Karpas-422 (cell line): Measurements from ENCODE around the gene CARD19. TPM values are rescaled to one million over a fixed set of nuclear protein-coding genes. Genes with fewer than 3 reads are reported as not detected.

Experiments used
- DNase-seq: peaks from one replicate; pipeline ENCODE4 v3.0.0-alpha.2; 2015
- H2AFZ ChIP-seq: fragments of 200-600 bp; sonication (generic); 2 replicates; pipeline ENCODE4 v1.6.1; 2014; ENCODE audit warnings: antibody characterized with exemption, low read length, mixed read lengths
- H3K27ac ChIP-seq: fragments of 200-600 bp; sonication (generic); 2 replicates; pipeline ENCODE4 v1.5.1; 2014; ENCODE audit warnings: mild to moderate bottlenecking, low read length, moderate library complexity
- H3K27me3 ChIP-seq: fragments of 200-600 bp; sonication (generic); 2 replicates; pipeline ENCODE4 v1.6.1; 2014; ENCODE audit warnings: low read length, mixed read lengths
- H3K36me3 ChIP-seq: fragments of 200-600 bp; sonication (generic); 2 replicates; pipeline ENCODE4 v1.6.1; 2014; ENCODE audit warnings: low read length, mixed read lengths; ENCODE audit not compliant: insufficient read depth
- H3K4me1 ChIP-seq: fragments of 200-600 bp; sonication (generic); 2 replicates; pipeline ENCODE4 v1.6.1; 2014; ENCODE audit warnings: mild to moderate bottlenecking, low read length, mixed read lengths
- H3K4me2 ChIP-seq: fragments of 200-600 bp; sonication (generic); 2 replicates; pipeline ENCODE4 v1.6.1; 2014; ENCODE audit warnings: low read length, low read depth, mild to moderate bottlenecking; ENCODE audit not compliant: poor library complexity, severe bottlenecking
- H3K4me3 ChIP-seq: fragments of 200-600 bp; sonication (generic); 2 replicates; pipeline ENCODE4 v1.5.1; 2014; ENCODE audit warnings: mild to moderate bottlenecking, antibody characterized with exemption, low read length, mixed read lengths
- H3K79me2 ChIP-seq: fragments of 200-600 bp; sonication (generic); 2 replicates; pipeline ENCODE4 v1.6.1; 2014; ENCODE audit warnings: mild to moderate bottlenecking, low read length, mixed read lengths
- H3K9ac ChIP-seq: fragments of 200-600 bp; sonication (generic); 2 replicates; pipeline ENCODE4 v1.6.0; 2014; ENCODE audit warnings: low read length
- H3K9me2 ChIP-seq: fragments of 200-600 bp; sonication (generic), shearing (Covaris generic); replicated peaks from 2 replicates; pipeline ENCODE4 v1.6.0; 2014; ENCODE audit warnings: mild to moderate bottlenecking, low read length, moderate library complexity; ENCODE audit not compliant: insufficient read depth
- H3K9me3 ChIP-seq: fragments of 300-700, 200-600 bp; sonication (generic); 2 replicates; pipeline ENCODE4 v1.6.1; 2014; ENCODE audit warnings: low read length, mixed read lengths
- H4K20me1 ChIP-seq: fragments of 200-600 bp; sonication (generic); 2 replicates; pipeline ENCODE4 v1.6.1; 2014; ENCODE audit warnings: mild to moderate bottlenecking, antibody characterized with exemption, low read length, low read depth; ENCODE audit not compliant: insufficient read depth
- total RNA-seq: library from RNA; depleted of rRNA; stranded (reverse); fragments of >200 nt; shearing (Covaris generic); gene quantifications from 2 replicates; pipeline ENCODE4 v1.2.3, GENCODE V29; 2014; ENCODE audit warnings: low replicate concordance; rRNA removed

Gene CARD19, protein sequence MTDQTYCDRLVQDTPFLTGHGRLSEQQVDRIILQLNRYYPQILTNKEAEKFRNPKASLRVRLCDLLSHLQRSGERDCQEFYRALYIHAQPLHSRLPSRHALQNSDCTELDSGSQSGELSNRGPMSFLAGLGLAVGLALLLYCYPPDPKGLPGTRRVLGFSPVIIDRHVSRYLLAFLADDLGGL
- total RNA-seq = 5.5 and 11.4 TPM in 2 replicates

DNA sequence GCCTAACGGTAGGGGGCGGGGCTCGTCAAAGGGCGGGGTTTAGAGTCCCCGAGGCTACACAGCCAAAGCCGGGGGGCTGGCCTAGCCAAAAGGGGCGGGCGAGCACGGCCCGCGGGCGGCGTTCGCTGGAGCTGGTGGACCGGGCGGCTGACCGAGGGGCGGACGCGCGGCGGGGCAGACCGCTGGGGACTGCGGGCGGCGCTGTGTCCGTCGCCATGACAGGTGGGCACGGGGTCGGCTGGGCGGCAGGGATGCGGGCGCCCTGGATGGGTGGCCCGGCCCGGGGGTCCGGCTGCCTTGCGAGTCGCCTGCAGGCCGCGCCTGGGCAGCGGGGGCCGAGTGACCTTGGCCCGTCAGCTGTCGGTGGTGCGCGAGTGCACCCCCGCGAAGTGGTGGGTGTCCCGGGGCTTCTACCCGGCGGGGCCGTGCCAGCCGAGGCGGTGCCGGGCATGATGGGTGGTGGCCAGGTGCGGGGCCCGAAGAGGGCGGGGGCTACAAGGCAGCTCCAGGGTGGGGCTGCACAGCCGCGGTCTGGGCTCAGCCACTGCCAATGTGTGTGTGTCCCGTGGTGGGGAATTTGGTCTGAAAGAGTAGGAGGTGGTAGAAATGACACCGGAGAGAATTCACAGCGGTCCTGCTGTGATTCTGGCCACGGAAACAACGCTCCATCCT is at the start of gene CARD19:
Gene CARD19 (plus strand): TSS at position 87 of the 672 bp plus-strand sequence. CDS start 129 bp downstream, at position 216.
- no peaks in the 10 kb centered on the region for H3K27me3 ChIP-seq
- H3K9me3 ChIP-seq = no peaks in the 10 kb centered on the region
- peaks cover 32% of the 10 kb centered on the region for H3K4me1 ChIP-seq
- peaks cover 11% of the 10 kb centered on the region; the same call in 1 of the 2 replicates for H4K20me1 ChIP-seq
- H2AFZ ChIP-seq = peak within 1 kb of the TSS; percentile 95
- peak within 1 kb of the TSS; percentile 97 for H3K4me2 ChIP-seq
- peak within 1 kb of the TSS; percentile 91 for H3K9ac ChIP-seq
- H3K36me3 ChIP-seq = no peaks in the 10 kb centered on the region
- H3K79me2 ChIP-seq = no peaks in the 10 kb centered on the region
- H3K27ac ChIP-seq = peak within 1 kb of the TSS; percentile 77
- H3K9me2 ChIP-seq = no peaks in the 10 kb centered on the region
- peak; percentile 62 for DNase-seq
- H3K4me3 ChIP-seq = peak within 1 kb of the TSS; percentile 96

DNA sequence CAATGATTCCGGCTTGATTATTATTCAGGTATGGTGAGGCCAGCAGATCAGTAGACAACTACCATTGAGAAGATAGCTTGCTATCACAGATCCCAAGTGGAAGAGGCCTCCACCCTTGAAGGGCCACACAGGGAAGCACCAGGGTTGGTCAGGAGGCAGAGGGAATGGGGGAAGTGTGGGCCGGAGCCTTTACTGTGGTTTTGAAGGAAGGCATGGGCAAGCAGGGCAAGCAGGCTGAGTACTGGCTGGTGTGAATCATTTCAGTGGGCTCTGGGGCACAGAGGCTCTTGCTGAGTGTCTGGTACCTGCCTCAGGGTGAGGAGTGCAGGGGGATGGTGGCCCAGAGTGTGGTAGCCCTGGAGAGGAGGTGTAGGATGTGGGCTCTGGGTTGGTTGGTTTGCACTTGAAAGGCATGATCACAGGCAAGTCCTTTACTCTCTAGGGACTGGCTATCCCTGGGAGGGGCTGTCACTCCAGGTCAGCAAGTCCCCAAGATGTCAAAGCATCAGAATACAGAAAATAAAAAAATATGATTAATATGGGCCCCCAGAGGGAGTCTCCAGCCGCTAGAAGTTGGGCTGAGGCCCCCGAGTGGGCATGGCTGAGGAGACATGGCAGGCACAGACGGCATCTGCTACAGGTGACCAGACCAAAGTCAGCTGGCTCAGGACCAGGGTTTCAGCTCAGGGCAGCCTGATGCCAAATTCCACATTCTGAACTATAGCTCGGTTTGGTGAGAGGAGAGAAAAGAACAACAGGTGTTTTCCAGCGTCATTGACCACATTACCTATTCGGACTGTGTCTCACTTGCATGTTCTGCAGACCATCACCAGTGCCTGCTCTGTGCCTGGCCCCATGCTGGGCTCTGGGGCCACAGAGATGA is 47.2 kb upstream of the CARD19 start:
- no peak overlapping the region for H3K4me3 ChIP-seq
- no peaks in the 10 kb centered on the region for H4K20me1 ChIP-seq
- DNase-seq = no peak
- H3K9ac ChIP-seq = no peak overlapping the region
- H3K79me2 ChIP-seq = no peaks in the 10 kb centered on the region
- no peaks in the 10 kb centered on the region for H3K9me3 ChIP-seq
- H3K27ac ChIP-seq = no peak overlapping the region
- H3K4me2 ChIP-seq = no peak overlapping the region
- no peaks in the 10 kb centered on the region for H3K27me3 ChIP-seq
- no peaks in the 10 kb centered on the region for H3K36me3 ChIP-seq
- no peak overlapping the region for H2AFZ ChIP-seq
- no peaks in the 10 kb centered on the region for H3K4me1 ChIP-seq
- H3K9me2 ChIP-seq = no peaks in the 10 kb centered on the region

DNA sequence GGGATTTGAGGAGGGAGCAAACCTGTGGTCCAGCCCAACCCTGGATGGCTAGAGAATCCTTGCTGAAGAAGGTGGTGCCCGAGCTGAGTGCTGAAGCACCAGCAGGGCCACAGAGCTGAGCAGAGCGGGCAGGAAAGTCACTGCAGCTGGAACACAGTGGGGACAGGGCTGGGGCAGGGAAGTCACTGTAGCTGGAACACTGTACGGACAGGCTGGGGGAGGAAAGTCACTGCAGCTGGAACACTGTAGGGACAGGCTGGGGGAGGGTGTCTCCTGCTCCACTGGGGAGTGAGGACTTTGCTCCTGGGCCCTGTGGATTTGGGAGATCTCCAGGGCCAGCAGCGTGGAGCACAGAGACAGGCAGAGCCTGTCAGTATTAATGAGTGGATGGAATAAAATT is 46.5 kb upstream of the CARD19 start:
- no peaks in the 10 kb centered on the region for H3K27me3 ChIP-seq
- H2AFZ ChIP-seq = no peak overlapping the region
- no peak overlapping the region for H3K4me2 ChIP-seq
- H3K4me1 ChIP-seq = no peaks in the 10 kb centered on the region
- H3K9ac ChIP-seq = no peak overlapping the region
- DNase-seq = no peak
- no peak overlapping the region for H3K27ac ChIP-seq
- no peaks in the 10 kb centered on the region for H3K9me3 ChIP-seq
- H3K36me3 ChIP-seq = no peaks in the 10 kb centered on the region
- no peak overlapping the region for H3K4me3 ChIP-seq
- H4K20me1 ChIP-seq = no peaks in the 10 kb centered on the region
- H3K79me2 ChIP-seq = no peaks in the 10 kb centered on the region
- H3K9me2 ChIP-seq = no peaks in the 10 kb centered on the region

DNA sequence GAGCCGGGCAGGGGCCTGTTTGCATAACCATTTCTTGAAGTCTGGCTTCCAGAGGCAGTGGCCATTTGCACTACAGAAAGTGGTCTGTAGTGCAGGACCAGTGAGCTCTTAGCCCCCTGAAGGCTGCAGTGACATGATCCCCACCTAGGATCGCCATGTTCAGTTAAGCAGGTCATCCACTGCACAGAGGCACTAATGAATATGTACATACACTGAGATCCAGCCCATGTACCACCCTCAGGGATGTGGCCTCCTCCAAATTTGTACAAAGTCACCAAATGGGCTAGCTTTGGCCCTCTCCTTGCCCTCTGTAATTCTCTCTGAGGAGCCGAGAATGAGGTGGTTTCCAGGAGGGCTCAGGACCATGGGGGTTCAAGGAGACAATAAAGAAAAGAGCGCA is 45.8 kb upstream of the CARD19 start:
- H3K9ac ChIP-seq = no peak overlapping the region
- no peak for DNase-seq

DNA sequence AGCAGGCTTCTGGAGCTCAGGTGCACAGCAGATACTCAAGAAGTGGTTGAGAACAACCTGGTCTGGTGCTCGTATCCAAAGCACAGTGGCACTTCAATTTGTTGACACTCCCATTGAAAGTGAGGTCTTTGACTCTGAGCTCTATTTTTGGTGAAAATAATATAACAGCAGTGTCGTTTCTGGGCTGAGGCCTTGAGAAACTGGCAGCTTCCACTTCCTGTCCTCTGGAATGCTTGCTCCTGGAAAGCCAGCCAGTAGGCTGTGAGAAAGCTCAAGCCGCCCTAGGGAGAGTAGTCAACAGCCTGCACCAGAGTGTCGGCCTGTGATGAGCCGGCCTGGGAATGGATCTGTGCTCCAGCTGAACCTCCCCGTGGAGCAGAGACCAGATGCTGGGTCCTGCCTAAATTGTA is 44.3 kb upstream of the CARD19 start:
- Histone ChIP-seq H3K9me2 (no peaks in the 10 kb centered on the region), H3K9ac (no peak overlapping the region), H2AFZ (no peak overlapping the region), H3K4me3 (no peak overlapping the region), H3K4me2 (no peak overlapping the region), H3K4me1 (no peaks in the 10 kb centered on the region), H3K36me3 (no peaks in the 10 kb centered on the region), H3K9me3 (no peaks in the 10 kb centered on the region), H3K27ac (no peak overlapping the region), H3K27me3 (no peaks in the 10 kb centered on the region), H3K79me2 (no peaks in the 10 kb centered on the region), H4K20me1 (no peaks in the 10 kb centered on the region)
- DNase-seq = no peak

More for the DNA sequence above, 45.8 kb upstream of the CARD19 start:
- no peak overlapping the region for H3K4me3 ChIP-seq
- no peaks in the 10 kb centered on the region for H4K20me1 ChIP-seq
- H3K27ac ChIP-seq = no peak overlapping the region
- H3K27me3 ChIP-seq = no peaks in the 10 kb centered on the region
- no peaks in the 10 kb centered on the region for H3K79me2 ChIP-seq
- no peaks in the 10 kb centered on the region for H3K9me3 ChIP-seq
- no peak overlapping the region for H3K4me2 ChIP-seq
- H2AFZ ChIP-seq = no peak overlapping the region
- H3K4me1 ChIP-seq = no peaks in the 10 kb centered on the region
- no peaks in the 10 kb centered on the region for H3K9me2 ChIP-seq
- no peaks in the 10 kb centered on the region for H3K36me3 ChIP-seq

DNA sequence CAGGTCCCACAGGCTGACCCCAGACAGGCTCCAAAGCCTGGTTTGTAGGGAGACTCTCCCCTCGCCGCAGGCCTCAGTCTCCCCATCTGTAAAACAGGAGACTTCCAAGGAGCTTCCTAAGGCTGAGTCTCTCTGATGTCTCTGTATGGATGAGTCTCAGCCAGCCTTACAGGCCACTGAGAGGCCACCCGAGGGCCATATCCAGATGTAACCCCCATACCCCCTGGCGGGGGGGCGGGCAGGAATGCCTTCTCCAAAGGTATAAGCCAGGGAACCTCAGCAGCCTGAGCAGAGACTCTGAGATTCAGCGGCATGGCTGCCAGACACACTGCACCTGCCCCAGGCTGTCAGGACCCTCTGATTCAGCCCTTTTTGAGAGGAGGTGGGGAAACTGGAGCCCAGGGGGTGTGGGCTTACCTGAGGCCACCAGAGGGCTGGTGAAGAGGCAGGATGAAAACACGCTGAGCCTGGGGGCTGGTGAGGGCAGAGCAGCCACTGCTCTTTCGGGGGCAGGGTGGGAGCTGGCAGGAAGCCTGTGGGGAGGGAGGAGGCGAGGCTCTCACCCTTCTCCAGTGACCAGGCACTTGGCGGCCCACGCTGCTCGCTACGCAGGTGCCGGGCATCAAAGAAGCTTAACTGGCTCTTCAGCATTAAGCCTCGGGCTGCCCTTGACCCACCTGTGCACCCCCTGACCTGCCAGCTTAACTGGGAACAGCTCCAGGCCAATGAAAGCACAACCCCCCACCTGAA is 43.1 kb upstream of the CARD19 start:
- H3K9me2 ChIP-seq = no peaks in the 10 kb centered on the region
- no peak for DNase-seq
- H3K4me3 ChIP-seq = no peak overlapping the region
- no peak overlapping the region for H3K27ac ChIP-seq
- no peaks in the 10 kb centered on the region for H3K79me2 ChIP-seq
- H3K27me3 ChIP-seq = no peaks in the 10 kb centered on the region
- peaks cover 1% of the 10 kb centered on the region for H3K4me1 ChIP-seq
- no peaks in the 10 kb centered on the region for H4K20me1 ChIP-seq
- H2AFZ ChIP-seq = no peak overlapping the region
- no peak overlapping the region for H3K4me2 ChIP-seq
- H3K9me3 ChIP-seq = no peaks in the 10 kb centered on the region
- no peaks in the 10 kb centered on the region for H3K36me3 ChIP-seq
- H3K9ac ChIP-seq = no peak overlapping the region

DNA sequence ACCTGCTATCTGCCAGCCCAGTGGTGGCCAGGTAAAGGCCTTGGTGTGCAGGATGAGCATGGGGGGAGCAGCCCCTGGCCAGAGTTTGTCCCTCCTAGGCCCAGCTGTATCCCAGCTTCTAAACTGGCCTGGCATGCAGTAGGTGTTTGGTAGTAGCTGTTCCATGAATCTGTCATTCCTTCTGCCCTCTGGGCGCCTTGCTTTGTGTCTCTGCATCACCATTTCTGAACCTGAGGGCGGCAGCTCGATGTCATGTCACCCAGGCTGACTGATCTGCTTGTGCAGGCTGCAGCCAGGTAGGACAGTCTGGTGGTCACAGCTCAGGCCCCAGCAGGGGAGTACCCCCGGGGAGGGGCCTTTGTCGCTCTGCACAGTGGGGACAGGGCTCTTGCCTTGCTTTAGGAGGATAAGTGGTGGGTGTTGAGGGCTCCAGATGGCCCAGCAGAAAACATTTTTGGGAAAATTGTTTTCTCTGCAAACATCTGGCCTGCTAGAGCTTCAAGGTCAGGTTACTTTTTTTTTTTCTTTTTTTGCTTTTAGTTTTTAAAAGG is 42.2 kb upstream of the CARD19 start:
- no peak overlapping the region for H3K9ac ChIP-seq
- no peak overlapping the region for H2AFZ ChIP-seq
- H3K4me2 ChIP-seq = no peak overlapping the region
- no peaks in the 10 kb centered on the region for H3K27me3 ChIP-seq
- DNase-seq = no peak
- peaks cover 10% of the 10 kb centered on the region for H3K4me1 ChIP-seq
- no peaks in the 10 kb centered on the region for H3K9me3 ChIP-seq
- H3K4me3 ChIP-seq = no peak overlapping the region
- H3K36me3 ChIP-seq = no peaks in the 10 kb centered on the region
- H3K27ac ChIP-seq = no peak overlapping the region
- no peaks in the 10 kb centered on the region for H4K20me1 ChIP-seq
- H3K9me2 ChIP-seq = no peaks in the 10 kb centered on the region
- no peaks in the 10 kb centered on the region for H3K79me2 ChIP-seq
